KMS-11 (cell line): ENCODE results near the gene C12orf42.

Source experiments
- H2AFZ ChIP-seq: fragments of 200-600 bp; sonication (generic); 2 replicates; pipeline ENCODE4 v1.6.1; 2016; ENCODE audit warnings: antibody characterized with exemption, mixed run types, low read depth
- H3K27ac ChIP-seq: fragments of 200-600 bp; sonication (generic); 2 replicates; pipeline ENCODE4 v1.6.1; 2016; ENCODE audit warnings: mild to moderate bottlenecking, mixed run types
- H3K27me3 ChIP-seq: fragments of 200-600 bp; sonication (generic); 2 replicates; pipeline ENCODE4 v1.6.1; 2017; ENCODE audit warnings: mild to moderate bottlenecking, low read depth, mixed run types, moderate library complexity; ENCODE audit not compliant: insufficient read depth
- H3K36me3 ChIP-seq: fragments of 200-600 bp; sonication (generic); 2 replicates; pipeline ENCODE4 v1.6.1; 2017; ENCODE audit warnings: mild to moderate bottlenecking, mixed run types; ENCODE audit not compliant: insufficient read depth
- H3K4me1 ChIP-seq: fragments of 200-600 bp; sonication (generic); 2 replicates; pipeline ENCODE4 v1.6.1; 2016; ENCODE audit warnings: mild to moderate bottlenecking, low read depth, mixed run types; ENCODE audit not compliant: poor library complexity, severe bottlenecking
- H3K4me2 ChIP-seq: fragments of 200-600 bp; sonication (generic); 2 replicates; pipeline ENCODE4 v1.7.0; 2016; ENCODE audit warnings: mild to moderate bottlenecking, mixed run types
- H3K4me3 ChIP-seq: fragments of 200-600 bp; sonication (generic); IDR thresholded peaks from 2 replicates; pipeline ENCODE4 v1.6.1; 2017; ENCODE audit warnings: low read depth, low read length, mixed read lengths; ENCODE audit not compliant: insufficient read depth
- H3K79me2 ChIP-seq: fragments of 200-600 bp; sonication (generic); 2 replicates; pipeline ENCODE4 v1.6.1; 2016; ENCODE audit warnings: low read depth, mixed run types; ENCODE audit not compliant: insufficient read depth
- H3K9ac ChIP-seq: fragments of 200-600 bp; sonication (generic); 2 replicates; pipeline ENCODE4 v1.6.1; 2016; ENCODE audit warnings: mild to moderate bottlenecking, mixed run types
- H4K20me1 ChIP-seq: fragments of 200-600 bp; sonication (generic); 2 replicates; pipeline ENCODE4 v1.6.1; 2016; ENCODE audit warnings: mild to moderate bottlenecking, mixed run types; ENCODE audit not compliant: insufficient read depth
- CTCF ChIP-seq: fragments of 200-600 bp; sonication (generic); conservative IDR thresholded peaks from 2 replicates; pipeline ENCODE4 v1.6.1; 2017; ENCODE audit warnings: low read depth, mild to moderate bottlenecking, antibody characterized with exemption, low read length, moderate library complexity, mixed read lengths

C12orf42 gene

GRCh38 chr12:103391103-103391502 is 104.7 kb downstream of the C12orf42 start:
- Histone ChIP-seq H4K20me1 (no peaks in the 10 kb centered on the region), H2AFZ (no peak overlapping the region), H3K27ac (no peak overlapping the region), H3K4me1 (peaks cover 27% of the 10 kb centered on the region), H3K27me3 (no peaks in the 10 kb centered on the region), H3K9ac (no peak overlapping the region), H3K4me2 (no peak overlapping the region), H3K4me3 (no peak overlapping the region), H3K36me3 (no peaks in the 10 kb centered on the region), H3K79me2 (no peaks in the 10 kb centered on the region)
- TF ChIP-seq CTCF, result no peak

GRCh38 chr12:103387385-103387784 is 108.4 kb downstream of the C12orf42 start:
- H3K36me3 ChIP-seq, result no peaks in the 10 kb centered on the region
- no peak overlapping the region for H3K4me3 ChIP-seq
- H3K27ac ChIP-seq, result no peak overlapping the region
- peaks cover 17% of the 10 kb centered on the region for H3K4me1 ChIP-seq
- H3K4me2 ChIP-seq, result no peak overlapping the region
- no peaks in the 10 kb centered on the region for H3K27me3 ChIP-seq
- no peak overlapping the region for H3K9ac ChIP-seq
- no peaks in the 10 kb centered on the region for H3K79me2 ChIP-seq
- no peaks in the 10 kb centered on the region for H4K20me1 ChIP-seq
- no peak for TF ChIP-seq CTCF
- no peak overlapping the region for H2AFZ ChIP-seq

- Histone ChIP-seq H3K27me3 (no peaks in the 10 kb centered on the region), H3K4me1 (peaks cover 11% of the 10 kb centered on the region), H3K4me3 (no peak overlapping the region), H2AFZ (no peak overlapping the region), H4K20me1 (no peaks in the 10 kb centered on the region), H3K36me3 (no peaks in the 10 kb centered on the region), H3K79me2 (no peaks in the 10 kb centered on the region), H3K4me2 (no peak overlapping the region), H3K9ac (no peak overlapping the region), H3K27ac (no peak overlapping the region)
- no peak for TF ChIP-seq CTCF
These were observed 109.3 kb downstream of the C12orf42 start for GRCh38 chr12:103386451-103386850.

- no peak overlapping the region for H3K27ac ChIP-seq
- H3K4me2 ChIP-seq, result no peak overlapping the region
- H4K20me1 ChIP-seq, result no peaks in the 10 kb centered on the region
- H3K27me3 ChIP-seq, result no peaks in the 10 kb centered on the region
- no peak overlapping the region for H2AFZ ChIP-seq
- no peak for TF ChIP-seq CTCF
- H3K79me2 ChIP-seq, result no peaks in the 10 kb centered on the region
- no peak overlapping the region for H3K4me3 ChIP-seq
- H3K4me1 ChIP-seq, result no peaks in the 10 kb centered on the region
- H3K36me3 ChIP-seq, result no peaks in the 10 kb centered on the region
- no peak overlapping the region for H3K9ac ChIP-seq
These were observed 112.9 kb downstream of the C12orf42 start for GRCh38 chr12:103382736-103383346.
